Activated naive CD4-positive, alpha-beta T cell treated with anti-CD3 and anti-CD28 coated beads, Interleukin-2, amount 50 U/mL, for 24 hours (primary cell): ENCODE results near the gene FBXO47.
"Not testable (repeated sequence)": the region's sequence is repeated elsewhere in the genome, so short reads cannot be mapped to it uniquely, and the experiment has no call there.

Source experiments
- H3K27ac Mint-ChIP-seq: one replicate; pipeline ENCODE4 v1.8.0; 2021; ENCODE audit warnings: mild to moderate bottlenecking, mixed read lengths
- H3K27me3 Mint-ChIP-seq: one replicate; pipeline ENCODE4 v1.8.0; 2021; ENCODE audit warnings: mixed read lengths
- H3K36me3 Mint-ChIP-seq: one replicate; pipeline ENCODE4 v1.8.0; 2021; ENCODE audit warnings: mixed read lengths
- H3K4me1 Mint-ChIP-seq: one replicate; pipeline ENCODE4 v1.8.0; 2021; ENCODE audit warnings: mixed read lengths
- H3K4me3 Mint-ChIP-seq: one replicate; pipeline ENCODE4 v1.8.0; 2021; ENCODE audit warnings: mild to moderate bottlenecking, mixed read lengths
- H3K9me3 Mint-ChIP-seq: one replicate; pipeline ENCODE4 v1.8.0; 2021; ENCODE audit warnings: mixed read lengths

Gene FBXO47

DNA sequence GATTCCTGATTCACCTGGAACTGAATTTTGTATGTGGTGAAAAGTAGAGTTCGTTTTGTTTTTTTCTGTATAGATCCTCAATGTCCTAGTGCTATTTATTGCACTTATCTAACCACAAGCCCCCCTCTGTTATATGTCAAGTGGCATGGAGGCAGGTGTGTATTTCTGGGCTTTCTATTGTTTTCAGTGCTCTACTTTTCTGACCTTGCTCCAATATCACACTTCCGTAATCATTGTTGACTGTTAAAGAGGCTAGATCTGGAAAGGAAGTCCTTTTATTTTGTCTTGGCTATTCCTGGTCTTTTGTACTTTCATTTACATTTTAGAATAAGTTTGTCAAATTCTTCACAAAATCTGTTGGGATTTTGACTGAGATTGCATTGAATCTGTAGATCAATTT lies 26.8 kb upstream of the FBXO47 start:
- Mint-ChIP-seq H3K4me3 (no peak overlapping the region), H3K27ac (no peak overlapping the region), H3K4me1 (no peaks in the 10 kb centered on the region), H3K9me3 (peaks cover 11% of the 10 kb centered on the region), H3K36me3 (peaks cover 6% of the 10 kb centered on the region), H3K27me3 (no peaks in the 10 kb centered on the region)

DNA sequence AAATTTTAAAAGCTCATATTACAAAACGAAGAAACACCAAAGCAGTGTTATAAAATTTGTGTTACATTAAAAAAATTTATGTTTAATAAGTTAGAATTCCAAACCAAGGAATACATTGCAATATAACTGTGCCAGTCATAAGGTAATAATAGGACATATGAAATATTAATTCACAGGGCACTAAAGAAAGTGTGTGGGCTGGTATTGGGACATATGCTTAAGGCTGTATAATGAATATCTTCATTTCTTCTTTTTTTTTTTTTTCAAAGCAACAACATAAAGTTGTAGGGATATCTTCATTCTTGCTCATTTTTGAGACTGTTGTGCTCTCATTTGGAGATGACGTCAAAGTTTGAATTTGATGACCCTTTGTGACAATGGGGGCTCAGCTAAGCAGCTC lies 17.5 kb upstream of the FBXO47 start:
- Mint-ChIP-seq H3K4me3 (no peak overlapping the region), H3K27ac (no peak overlapping the region), H3K27me3 (no peaks in the 10 kb centered on the region)

DNA sequence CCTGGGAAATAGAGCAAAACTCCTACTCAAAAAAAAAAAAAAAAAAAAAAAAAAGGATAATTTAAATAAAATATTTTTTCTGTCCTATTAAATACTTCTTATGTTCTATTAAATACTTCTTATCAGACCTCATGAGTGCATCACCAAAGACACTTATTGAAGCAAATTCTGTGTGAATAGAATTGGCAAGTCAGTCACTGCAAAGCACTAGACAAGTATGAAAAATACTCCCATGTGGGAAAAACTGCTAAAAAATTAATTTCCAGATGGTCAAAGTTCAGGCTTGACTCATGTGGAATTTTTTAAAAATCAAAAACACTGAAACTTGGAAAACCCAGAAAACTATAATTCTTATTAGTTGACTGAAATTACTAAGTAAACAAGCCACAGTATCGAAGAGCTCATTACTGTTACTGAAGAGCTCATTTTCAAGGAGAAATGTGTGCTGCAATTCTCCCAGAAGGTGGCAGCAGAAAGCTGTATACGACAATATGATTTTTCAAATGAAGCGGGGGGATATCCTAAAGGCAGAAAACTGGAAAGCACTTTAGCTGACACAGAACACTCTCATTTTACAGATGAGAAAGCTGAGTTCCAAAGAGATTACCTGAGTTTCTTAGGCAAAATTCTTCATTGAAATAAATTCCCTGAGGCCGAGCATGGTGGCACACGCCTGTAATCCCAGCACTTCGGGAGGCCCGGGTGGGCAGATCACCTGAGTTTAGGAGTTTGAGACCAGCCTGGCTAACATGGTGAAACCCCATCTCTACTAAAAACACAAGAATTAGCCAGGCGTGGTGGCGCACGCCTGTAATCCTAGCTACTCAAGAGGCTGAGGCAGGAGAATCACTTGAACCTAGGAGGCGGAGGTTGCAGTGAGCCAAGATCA lies 15.9 kb upstream of the FBXO47 start:
- H3K4me3 Mint-ChIP-seq = no peak overlapping the region
- H3K27me3 Mint-ChIP-seq = no peaks in the 10 kb centered on the region
- no peak overlapping the region for H3K27ac Mint-ChIP-seq
- H3K36me3 Mint-ChIP-seq = no peaks in the 10 kb centered on the region
- no peaks in the 10 kb centered on the region for H3K9me3 Mint-ChIP-seq
- peaks cover 6% of the 10 kb centered on the region for H3K4me1 Mint-ChIP-seq

More for the DNA sequence above, 17.5 kb upstream of the FBXO47 start:
- Mint-ChIP-seq H3K9me3 (no peaks in the 10 kb centered on the region), H3K36me3 (no peaks in the 10 kb centered on the region), H3K4me1 (peaks cover 6% of the 10 kb centered on the region)

DNA sequence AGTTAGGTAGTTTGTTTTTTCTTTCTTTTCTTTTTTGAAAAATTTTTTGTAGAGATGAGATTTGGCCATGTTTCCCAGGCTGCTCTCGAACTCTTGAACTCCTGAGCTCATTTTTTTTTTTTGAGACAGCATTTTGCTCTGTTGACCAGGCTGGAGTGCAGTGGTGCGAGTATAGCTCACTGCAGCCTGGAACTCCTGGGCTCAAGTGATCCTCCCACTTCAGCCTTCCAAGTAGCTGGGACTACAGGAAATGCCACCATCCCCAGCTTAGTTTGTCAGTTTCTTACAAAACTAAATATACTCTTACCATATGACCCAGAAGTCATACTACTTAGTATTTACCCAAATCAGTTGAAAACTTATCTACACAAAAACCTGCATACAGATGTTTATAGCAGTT lies 14.4 kb upstream of the FBXO47 start:
- no peaks in the 10 kb centered on the region for H3K27me3 Mint-ChIP-seq
- H3K4me1 Mint-ChIP-seq = peaks cover 6% of the 10 kb centered on the region
- no peaks in the 10 kb centered on the region for H3K9me3 Mint-ChIP-seq
- no peaks in the 10 kb centered on the region for H3K36me3 Mint-ChIP-seq
- H3K27ac Mint-ChIP-seq = no peak overlapping the region
- no peak overlapping the region for H3K4me3 Mint-ChIP-seq

GRCh38 chr17:38980490-38981217 lies 13.5 kb upstream of the FBXO47 start:
- Mint-ChIP-seq H3K9me3 (no peaks in the 10 kb centered on the region), H3K4me3 (no peak overlapping the region), H3K4me1 (peaks cover 8% of the 10 kb centered on the region), H3K27me3 (no peaks in the 10 kb centered on the region), H3K27ac (no peak overlapping the region), H3K36me3 (no peaks in the 10 kb centered on the region)

GRCh38 chr17:38978180-38978579 lies 11.0 kb upstream of the FBXO47 start:
- H3K27ac Mint-ChIP-seq = no peak overlapping the region
- no peaks in the 10 kb centered on the region for H3K9me3 Mint-ChIP-seq
- peaks cover 7% of the 10 kb centered on the region for H3K4me1 Mint-ChIP-seq
- no peak overlapping the region for H3K4me3 Mint-ChIP-seq
- H3K27me3 Mint-ChIP-seq = no peaks in the 10 kb centered on the region
- no peaks in the 10 kb centered on the region for H3K36me3 Mint-ChIP-seq

GRCh38 chr17:38976187-38976551 lies 9.0 kb upstream of the FBXO47 start:
- H3K9me3 Mint-ChIP-seq, H3K36me3 Mint-ChIP-seq, H3K4me1 Mint-ChIP-seq, H3K27me3 Mint-ChIP-seq, H3K27ac Mint-ChIP-seq, H3K4me3 Mint-ChIP-seq: not testable (repeated sequence)

DNA sequence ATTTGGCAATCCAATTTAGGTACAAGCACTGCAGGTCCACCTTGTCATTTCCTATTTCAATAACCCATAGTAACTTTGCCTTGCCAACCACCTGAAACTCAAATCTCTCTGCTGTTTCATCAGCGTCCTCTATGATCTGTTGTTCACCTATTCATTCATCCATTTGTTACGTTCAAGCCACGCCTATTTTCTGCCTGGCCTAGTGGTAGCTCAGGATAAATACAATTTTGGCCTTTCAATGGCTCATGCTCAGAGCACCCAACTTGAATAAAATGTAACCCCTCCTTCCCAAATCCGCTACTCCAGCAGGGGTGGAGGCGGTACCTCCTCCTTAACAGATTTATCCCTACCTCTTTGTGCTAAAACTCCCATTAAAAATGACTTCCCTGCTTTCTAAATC lies 3.6 kb upstream of the FBXO47 start:
- Mint-ChIP-seq H3K27me3 (no peaks in the 10 kb centered on the region), H3K27ac (peak overlapping the region; percentile 23), H3K9me3 (no peaks in the 10 kb centered on the region), H3K36me3 (no peaks in the 10 kb centered on the region), H3K4me3 (no peak overlapping the region), H3K4me1 (peaks cover 15% of the 10 kb centered on the region)

DNA sequence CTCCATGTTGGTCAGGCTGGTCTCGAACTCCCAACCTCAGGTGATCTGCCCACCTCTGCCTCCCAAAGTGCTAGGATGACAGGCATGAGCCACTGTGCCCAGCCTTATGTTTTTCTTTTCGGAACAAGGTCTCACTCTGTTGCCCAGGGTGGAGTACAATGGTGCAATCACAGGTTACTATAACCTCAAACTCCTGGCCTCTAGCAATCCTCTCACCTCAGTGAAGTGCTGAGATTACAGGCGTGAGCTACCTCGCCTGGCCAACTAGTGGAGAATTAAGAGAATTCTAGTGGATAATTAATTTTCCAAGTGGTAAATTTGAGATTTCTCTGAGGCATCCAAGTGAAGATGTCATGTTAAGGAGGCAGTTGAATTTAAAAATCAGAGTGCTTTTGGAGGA lies 2.9 kb upstream of the FBXO47 start:
- Mint-ChIP-seq H3K36me3 (no peaks in the 10 kb centered on the region), H3K27ac (no peak overlapping the region), H3K9me3 (no peaks in the 10 kb centered on the region), H3K4me1 (peaks cover 15% of the 10 kb centered on the region), H3K4me3 (no peak overlapping the region), H3K27me3 (no peaks in the 10 kb centered on the region)

- H3K9me3 Mint-ChIP-seq = no peaks in the 10 kb centered on the region
- peaks cover 15% of the 10 kb centered on the region for H3K4me1 Mint-ChIP-seq
- H3K36me3 Mint-ChIP-seq = no peaks in the 10 kb centered on the region
- no peak overlapping the region for H3K4me3 Mint-ChIP-seq
- H3K27me3 Mint-ChIP-seq = no peaks in the 10 kb centered on the region
- H3K27ac Mint-ChIP-seq = no peak overlapping the region
Observed at GRCh38 chr17:38969281-38969680, 2.1 kb upstream of the FBXO47 start.

GRCh38 chr17:38961413-38961812 lies 5.8 kb downstream of the FBXO47 start:
- Mint-ChIP-seq H3K9me3 (no peaks in the 10 kb centered on the region), H3K36me3 (no peaks in the 10 kb centered on the region), H3K27ac (no peak overlapping the region), H3K27me3 (no peaks in the 10 kb centered on the region), H3K4me1 (peaks cover 36% of the 10 kb centered on the region), H3K4me3 (no peak overlapping the region)

- Mint-ChIP-seq H3K4me3 (peak overlapping the region; percentile 44), H3K27me3 (no peaks in the 10 kb centered on the region), H3K27ac (no peak overlapping the region), H3K36me3 (no peaks in the 10 kb centered on the region), H3K4me1 (peaks cover 36% of the 10 kb centered on the region), H3K9me3 (no peaks in the 10 kb centered on the region)
Observed at GRCh38 chr17:38960402-38960801, 6.8 kb downstream of the FBXO47 start.

DNA sequence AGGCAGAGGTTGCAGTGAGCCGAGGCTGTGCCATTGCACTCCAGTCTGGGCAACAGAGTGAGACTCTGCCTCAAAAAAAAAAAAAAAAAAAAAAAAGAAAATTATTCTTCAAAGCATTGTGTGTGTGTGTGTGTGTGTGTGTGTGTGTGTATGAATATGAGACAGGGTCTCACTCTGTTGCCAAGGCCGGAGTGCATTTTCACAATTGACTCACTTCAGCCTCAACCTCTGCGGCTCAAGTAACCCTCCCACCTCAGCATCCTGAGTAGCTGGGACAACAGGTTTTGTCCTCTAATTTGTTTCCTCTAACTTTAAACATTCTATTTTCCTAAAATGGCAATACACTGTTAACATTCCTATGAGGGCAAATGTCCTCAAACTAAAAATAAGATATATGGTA lies 7.7 kb downstream of the FBXO47 start:
- Mint-ChIP-seq H3K36me3 (no peaks in the 10 kb centered on the region), H3K4me3 (no peak overlapping the region), H3K27me3 (no peaks in the 10 kb centered on the region), H3K27ac (peak overlapping the region; percentile 35), H3K4me1 (peaks cover 36% of the 10 kb centered on the region), H3K9me3 (no peaks in the 10 kb centered on the region)

DNA sequence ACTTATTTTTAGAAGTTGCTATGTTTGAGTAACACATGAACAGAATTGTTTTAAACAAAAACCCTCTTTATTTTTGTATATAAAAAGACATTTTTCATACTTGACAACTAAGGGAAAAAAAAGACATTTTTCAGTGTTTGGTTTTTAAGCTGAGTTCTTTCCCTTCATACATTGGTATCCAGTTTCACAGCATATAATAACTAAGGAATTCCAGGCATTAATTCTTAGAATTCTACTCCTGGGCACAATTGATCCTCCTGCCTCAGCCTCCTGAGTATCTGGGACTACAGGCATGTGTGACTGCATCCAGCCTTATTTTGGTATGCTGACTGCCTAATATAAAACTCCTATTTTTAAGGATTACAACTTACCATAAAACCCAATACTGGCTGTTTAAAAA lies 8.4 kb downstream of the FBXO47 start:
- peak overlapping the region; percentile 17 for H3K27ac Mint-ChIP-seq
- H3K4me3 Mint-ChIP-seq = no peak overlapping the region
- no peaks in the 10 kb centered on the region for H3K36me3 Mint-ChIP-seq
- no peaks in the 10 kb centered on the region for H3K9me3 Mint-ChIP-seq
- peaks cover 36% of the 10 kb centered on the region for H3K4me1 Mint-ChIP-seq
- H3K27me3 Mint-ChIP-seq = no peaks in the 10 kb centered on the region

GRCh38 chr17:38958326-38958725 lies 8.9 kb downstream of the FBXO47 start:
- Mint-ChIP-seq H3K9me3 (no peaks in the 10 kb centered on the region), H3K4me1 (peaks cover 36% of the 10 kb centered on the region), H3K4me3 (no peak overlapping the region), H3K27ac (peak overlapping the region; percentile 35), H3K27me3 (no peaks in the 10 kb centered on the region), H3K36me3 (no peaks in the 10 kb centered on the region)

- H3K36me3 Mint-ChIP-seq, H3K9me3 Mint-ChIP-seq, H3K27ac Mint-ChIP-seq, H3K27me3 Mint-ChIP-seq, H3K4me3 Mint-ChIP-seq: not testable (repeated sequence)
- peaks cover 11% of the 10 kb centered on the region for H3K4me1 Mint-ChIP-seq
Observed at GRCh38 chr17:38953800-38954199, 13.4 kb downstream of the FBXO47 start.
